Islet precursor cell (in vitro differentiated cells): Measurements from ENCODE around the gene SLC22A1.
A peak's percentile ranks its signal among the peaks of the same experiment; 100 is the strongest.
"Not testable (repeated sequence)": the region's sequence is repeated elsewhere in the genome, so short reads cannot be mapped to it uniquely, and the experiment has no call there.

Experiments
- DNase-seq: peaks from one replicate; pipeline ENCODE4 v3.0.0-alpha.2; 2018

SLC22A1 gene

GRCh38 chr6:160125105-160125504 is 3.5 kb downstream of the SLC22A1 start:
- DNase-seq, result not testable (repeated sequence)

- no peak for DNase-seq
These were observed 5.9 kb downstream of the SLC22A1 start for GRCh38 chr6:160127270-160128124.

GRCh38 chr6:160128125-160128683 is 6.6 kb downstream of the SLC22A1 start:
- no peak for DNase-seq

- DNase-seq, result no peak
These were observed 7.4 kb downstream of the SLC22A1 start for GRCh38 chr6:160128879-160129516.

GRCh38 chr6:160129881-160130615 is 8.4 kb downstream of the SLC22A1 start:
- DNase-seq, result no peak

GRCh38 chr6:160130729-160131484 is 9.3 kb downstream of the SLC22A1 start:
- DNase-seq, result no peak

- no peak for DNase-seq
These were observed 10.2 kb downstream of the SLC22A1 start for GRCh38 chr6:160131636-160132296.

GRCh38 chr6:160132297-160132637 is 10.7 kb downstream of the SLC22A1 start:
- DNase-seq, result no peak

- no peak for DNase-seq
These were observed 11.2 kb downstream of the SLC22A1 start for GRCh38 chr6:160132776-160133338.

GRCh38 chr6:160133441-160134336 is 12.1 kb downstream of the SLC22A1 start:
- DNase-seq, result no peak

- not testable (repeated sequence) for DNase-seq
These were observed 12.7 kb downstream of the SLC22A1 start for GRCh38 chr6:160134337-160134751.

- no peak for DNase-seq
These were observed 13.3 kb downstream of the SLC22A1 start for GRCh38 chr6:160134779-160135547.

- DNase-seq, result peak; percentile 40
These were observed 14.5 kb downstream of the SLC22A1 start for GRCh38 chr6:160135907-160136655.

GRCh38 chr6:160137130-160137988 is 15.7 kb downstream of the SLC22A1 start:
- DNase-seq, result peak; percentile 43

- DNase-seq, result peak; percentile 74
These were observed 16.6 kb downstream of the SLC22A1 start for GRCh38 chr6:160137989-160138835.

GRCh38 chr6:160138839-160139419 is 17.3 kb downstream of the SLC22A1 start:
- no peak for DNase-seq
